ENCODE results near the gene FBXO17.

- TF ChIP-seq CTCF (IDR thresholded peaks at IDR 0.05; ENCODE audit: low read length): no peak
- TF ChIP-seq EZH2 (IDR thresholded peaks at IDR 0.05; ENCODE audit: borderline replicate concordance, low read length): no peak
Observed at GRCh38 chr19:39014037-39014436, 38.5 kb upstream of the FBXO17 start.

All from OCI-LY1 (cell line).